Lower lobe of right lung (tissue), 2 donors: ENCODE measurements around the gene HIVEP2. TPM values are rescaled to one million over a fixed set of nuclear protein-coding genes. Genes with fewer than 3 reads are reported as not detected.
A peak's percentile ranks its signal among the peaks of the same experiment; 100 is the strongest.

Source experiments
- ATAC-seq, 2 donors: fragments of 200-7000 bp; cut with Tn5 transposase; one replicate each; pipeline ENCODE4 v1.9.1; 2020 to 2022; ENCODE audit warnings: mild to moderate bottlenecking in 2 of 2, moderate library complexity in 2 of 2
- DNase-seq: peaks from one replicate; pipeline ENCODE4 v3.0.0-alpha.2; 2020
- H3K27ac ChIP-seq: fragments of 200-600 bp; one replicate; pipeline ENCODE4 v1.8.0; 2022
- H3K27me3 ChIP-seq: fragments of 200-600 bp; one replicate; pipeline ENCODE4 v1.8.0; 2022; ENCODE audit warnings: low read depth
- H3K36me3 ChIP-seq: fragments of 200-600 bp; one replicate; pipeline ENCODE4 v1.8.0; 2022; ENCODE audit warnings: mild to moderate bottlenecking
- H3K4me1 ChIP-seq: fragments of 200-600 bp; one replicate; pipeline ENCODE4 v1.8.0; 2022
- H3K4me3 ChIP-seq: fragments of 200-600 bp; one replicate; pipeline ENCODE4 v1.8.0; 2022; ENCODE audit warnings: mild to moderate bottlenecking
- H3K9me3 ChIP-seq: fragments of 200-600 bp; one replicate; pipeline ENCODE4 v1.8.0; 2022
- intact Hi-C: fragments of 100-400 bp; cut with DNase I; formaldehyde crosslinking; loops from one replicate; pipeline ENCODE4 v1.11.0; 2022
- total RNA-seq: library from RNA; stranded (reverse); fragmentation: NEBNext Ultra II Directional; extraction: Animal tissue kit (Norgen Biotek cat#: 25700); gene quantifications from one replicate; pipeline ENCODE4 v1.2.1, GENCODE V29; 2021
- TF ChIP-seq, protein P1 (sequence below): fragments of 200-600 bp; IDR thresholded peaks from one replicate; pipeline ENCODE4 v1.8.0; 2022; ENCODE audit warnings: antibody characterized with exemption, mild to moderate bottlenecking
- donor health status: DM: no; HTN: yes; CAD: no; lungs with severe emphysema.

The HIVEP2 gene
- total RNA-seq, 1 donor from 2014 or later = 13.1 TPM

- no peaks in the 10 kb centered on the region for H3K9me3 ChIP-seq
- TF ChIP-seq, protein P1, sequence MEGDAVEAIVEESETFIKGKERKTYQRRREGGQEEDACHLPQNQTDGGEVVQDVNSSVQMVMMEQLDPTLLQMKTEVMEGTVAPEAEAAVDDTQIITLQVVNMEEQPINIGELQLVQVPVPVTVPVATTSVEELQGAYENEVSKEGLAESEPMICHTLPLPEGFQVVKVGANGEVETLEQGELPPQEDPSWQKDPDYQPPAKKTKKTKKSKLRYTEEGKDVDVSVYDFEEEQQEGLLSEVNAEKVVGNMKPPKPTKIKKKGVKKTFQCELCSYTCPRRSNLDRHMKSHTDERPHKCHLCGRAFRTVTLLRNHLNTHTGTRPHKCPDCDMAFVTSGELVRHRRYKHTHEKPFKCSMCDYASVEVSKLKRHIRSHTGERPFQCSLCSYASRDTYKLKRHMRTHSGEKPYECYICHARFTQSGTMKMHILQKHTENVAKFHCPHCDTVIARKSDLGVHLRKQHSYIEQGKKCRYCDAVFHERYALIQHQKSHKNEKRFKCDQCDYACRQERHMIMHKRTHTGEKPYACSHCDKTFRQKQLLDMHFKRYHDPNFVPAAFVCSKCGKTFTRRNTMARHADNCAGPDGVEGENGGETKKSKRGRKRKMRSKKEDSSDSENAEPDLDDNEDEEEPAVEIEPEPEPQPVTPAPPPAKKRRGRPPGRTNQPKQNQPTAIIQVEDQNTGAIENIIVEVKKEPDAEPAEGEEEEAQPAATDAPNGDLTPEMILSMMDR = no peak
- H3K27ac ChIP-seq = no peak overlapping the region
- intact Hi-C loops = no loop called here
- H3K27me3 ChIP-seq = no peaks in the 10 kb centered on the region
- H3K4me3 ChIP-seq = no peak overlapping the region
- no peak for ATAC-seq
- peaks cover 5% of the 10 kb centered on the region for H3K4me1 ChIP-seq
- DNase-seq = no peak
- no peaks in the 10 kb centered on the region for H3K36me3 ChIP-seq
Observed at GRCh38 chr6:142950291-142950690, 5.3 kb upstream of the HIVEP2 start.

DNA sequence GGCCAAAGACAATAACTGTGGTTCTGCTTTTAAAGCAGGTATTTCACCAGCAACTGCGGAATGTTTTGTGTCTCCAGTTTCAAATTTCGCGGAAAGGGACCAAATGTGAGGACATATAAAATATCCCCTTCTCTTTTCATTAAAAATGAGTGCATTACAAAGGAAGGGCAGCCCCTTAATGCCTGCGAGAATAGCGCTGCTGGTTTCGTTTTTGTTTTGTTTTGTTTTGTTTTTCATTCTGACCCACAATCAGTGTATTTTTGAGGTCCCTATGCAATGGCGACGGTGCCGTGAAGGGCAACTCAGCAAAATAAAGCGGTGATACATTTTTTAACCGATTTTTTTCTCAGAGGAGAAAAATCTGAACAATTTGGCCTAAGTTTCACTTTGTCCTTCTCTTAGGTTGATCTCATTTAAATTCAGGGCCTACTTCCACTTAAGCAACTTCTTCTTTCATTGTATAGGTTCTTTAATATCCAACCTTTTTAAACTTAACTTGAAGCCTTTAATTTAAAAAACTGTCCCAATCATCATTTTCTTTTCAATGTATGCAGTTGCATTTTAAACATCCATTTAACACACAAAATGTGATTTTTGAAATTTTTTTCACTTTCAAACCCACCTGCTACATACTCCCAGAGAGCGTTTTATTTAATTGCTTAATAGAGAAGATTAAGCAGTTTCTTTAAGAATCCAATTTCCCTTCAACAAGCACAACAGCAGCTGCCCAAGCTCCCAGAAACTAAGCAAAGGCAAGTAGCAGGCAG lies 2.9 kb upstream of the HIVEP2 start:
- H3K9me3 ChIP-seq = no peaks in the 10 kb centered on the region
- ATAC-seq (no peak), DNase-seq (no peak)
- H3K36me3 ChIP-seq = no peaks in the 10 kb centered on the region
- peak overlapping the region; percentile 88 for H3K4me3 ChIP-seq
- no peaks in the 10 kb centered on the region for H3K27me3 ChIP-seq
- peak overlapping the region; percentile 99 for H3K27ac ChIP-seq
- intact Hi-C loops = no loop called here
- peaks cover 16% of the 10 kb centered on the region for H3K4me1 ChIP-seq
- TF ChIP-seq, protein P1 = no peak

DNA sequence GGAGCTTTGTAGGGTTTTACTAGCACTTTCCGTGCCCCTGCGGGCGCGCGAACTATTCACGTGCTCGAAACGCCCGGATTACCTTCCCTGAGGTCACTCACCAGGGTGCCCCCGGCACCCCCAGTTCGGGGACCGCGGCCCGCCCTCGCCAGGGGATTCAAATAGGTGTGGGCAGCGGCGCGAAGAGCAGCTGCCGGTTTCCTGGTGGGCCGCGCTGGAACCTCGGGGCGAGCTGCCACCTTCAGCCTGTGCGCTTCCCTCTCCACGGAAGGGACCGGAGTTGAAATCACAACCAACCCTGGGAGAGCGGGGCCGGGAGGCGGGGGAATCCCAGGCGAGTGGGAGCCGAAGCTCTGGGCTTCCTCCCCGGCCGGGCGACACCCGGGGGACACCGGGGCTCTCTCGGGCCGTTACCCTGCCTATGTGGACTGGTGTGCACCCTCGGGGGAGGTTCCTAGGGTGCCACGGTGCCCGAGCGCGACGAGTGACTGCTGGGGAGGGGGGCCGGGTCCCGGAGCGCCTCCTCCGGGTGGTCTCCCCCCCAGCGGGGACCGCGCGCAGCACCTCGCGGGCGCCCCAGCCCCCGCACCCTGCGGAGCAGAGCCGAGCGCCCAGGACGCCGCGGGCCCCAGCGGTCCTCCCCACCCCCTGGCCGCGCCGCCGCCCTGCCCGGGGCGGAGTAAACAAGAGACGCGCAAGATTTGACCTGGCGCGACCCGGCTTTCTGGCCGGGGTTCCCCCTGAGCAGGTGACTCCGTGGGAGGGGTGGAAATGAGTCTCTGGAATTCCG lies 2.1 kb upstream of the HIVEP2 start:
- Histone ChIP-seq H3K4me1 (peaks cover 21% of the 10 kb centered on the region), H3K27me3 (no peaks in the 10 kb centered on the region), H3K36me3 (no peaks in the 10 kb centered on the region), H3K4me3 (peak overlapping the region; percentile 88), H3K9me3 (no peaks in the 10 kb centered on the region), H3K27ac (peak overlapping the region; percentile 99)
- TF ChIP-seq, protein P1 = no peak
- intact Hi-C loops = no loop called here
- DNase-seq (peak; percentile 88), ATAC-seq (peak; percentile 72 to 78)

DNA sequence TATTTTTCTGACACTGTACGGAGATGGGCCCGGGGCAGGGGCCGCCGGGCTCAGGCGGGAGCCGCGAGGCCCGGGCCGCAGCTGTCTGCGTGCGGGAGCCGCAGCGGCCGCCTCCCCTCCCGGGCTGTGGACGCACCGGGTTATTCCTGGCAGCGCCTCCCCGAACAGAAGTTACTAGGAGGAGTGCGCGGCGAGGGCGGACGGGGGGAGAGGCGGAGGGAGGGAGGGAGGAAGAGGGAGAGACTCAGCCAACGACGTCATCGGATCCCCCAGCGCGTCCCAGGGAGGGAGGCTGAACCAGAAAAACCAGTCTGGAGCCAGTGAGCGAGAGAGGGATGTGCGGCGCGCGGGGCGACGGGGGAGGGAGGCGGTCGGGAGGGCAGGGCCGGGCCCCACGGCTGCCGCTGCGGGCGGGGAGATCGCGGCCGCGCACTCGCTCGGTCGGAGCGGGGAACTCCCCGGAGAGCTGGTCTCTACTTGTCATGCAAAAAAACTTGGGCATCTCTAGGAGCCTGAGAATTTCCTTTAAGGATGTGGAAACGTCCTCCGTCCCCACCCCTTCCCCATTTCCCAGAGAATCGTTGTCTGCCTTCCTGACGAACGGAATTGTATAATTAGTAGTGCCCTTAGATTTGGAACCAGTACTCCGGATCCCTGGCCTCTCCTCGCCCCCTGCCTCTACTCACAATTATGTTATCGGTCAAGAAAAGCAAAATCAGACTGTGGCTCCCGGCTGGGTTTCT lies 1.4 kb upstream of the HIVEP2 start:
- Histone ChIP-seq H3K9me3 (no peaks in the 10 kb centered on the region), H3K4me3 (peak overlapping the region; percentile 88), H3K27me3 (no peaks in the 10 kb centered on the region), H3K36me3 (no peaks in the 10 kb centered on the region), H3K4me1 (peaks cover 21% of the 10 kb centered on the region), H3K27ac (peak overlapping the region; percentile 99)
- intact Hi-C loops = no loop called here
- peak; percentile 86 to 90 for ATAC-seq
- DNase-seq = peak; percentile 95
- TF ChIP-seq, protein P1 = no peak

DNA sequence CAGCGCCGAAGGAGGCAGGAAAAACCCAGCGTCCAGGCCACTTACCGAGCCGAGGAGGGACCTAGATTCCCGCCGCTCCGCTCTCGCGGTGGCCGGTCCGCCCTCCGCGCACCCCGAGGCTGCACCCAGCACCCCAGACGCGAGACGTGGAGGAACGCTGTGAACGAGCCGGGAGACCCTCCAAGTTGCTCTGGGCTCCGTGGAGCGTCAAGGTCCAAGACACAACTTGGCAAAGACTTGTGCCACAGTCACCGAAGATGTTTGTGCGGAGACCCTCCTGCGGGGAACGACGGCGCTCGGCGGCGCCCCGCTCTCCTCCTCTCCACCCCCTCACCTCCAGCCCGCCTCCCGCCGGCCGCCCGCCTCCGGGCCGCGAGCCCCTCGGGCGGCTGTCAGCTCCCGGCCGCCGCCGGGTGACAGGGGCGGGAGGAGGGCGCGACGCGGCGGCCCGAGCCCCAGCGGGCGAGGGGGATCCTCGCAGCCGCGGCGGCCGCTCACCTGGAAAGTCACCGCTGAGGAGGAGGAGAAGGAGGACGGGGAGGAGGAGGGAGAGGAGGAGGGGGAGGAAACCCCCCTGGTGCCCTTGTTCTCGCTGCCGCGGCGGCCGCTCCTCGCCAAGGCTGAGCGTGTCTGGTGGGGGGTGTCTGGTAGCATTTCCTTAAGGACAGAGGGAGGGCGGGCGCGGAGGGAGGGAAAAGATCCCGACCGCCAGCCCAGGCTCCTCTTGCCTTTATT lies 637 bp upstream of the HIVEP2 start:
- peak overlapping the region; percentile 88 for H3K4me3 ChIP-seq
- ATAC-seq (peak; percentile 16 to 23), DNase-seq (peak; percentile 75)
- H3K36me3 ChIP-seq = no peaks in the 10 kb centered on the region
- H3K9me3 ChIP-seq = no peaks in the 10 kb centered on the region
- H3K27ac ChIP-seq = peak overlapping the region; percentile 99
- intact Hi-C loops = no loop called here
- H3K4me1 ChIP-seq = peaks cover 21% of the 10 kb centered on the region
- TF ChIP-seq, protein P1 = no peak
- H3K27me3 ChIP-seq = no peaks in the 10 kb centered on the region
